Upper lobe of left lung (tissue), 4 donors: Measurements from ENCODE around the gene TMEM200B.

Experiments used
- CTCF ChIP-seq, 6 experiments: fragments of 450-650 bp in 4 of 6; fragments of 200-600 bp in 2 of 6; sonication (generic) in 2 of 6; IDR thresholded peaks; one replicate each; pipeline ENCODE4 v1.5.1; 2016 to 2019; ENCODE audit warnings: antibody characterized with exemption in 6 of 6
- POLR2A ChIP-seq, 4 donors: fragments of 450-650 bp; IDR thresholded peaks; one replicate each; pipeline ENCODE4 v1.5.1; 2016 to 2017; ENCODE audit warnings: antibody characterized with exemption in 4 of 4, mild to moderate bottlenecking in 2 of 4

GRCh38 chr1:29112705-29113412, 10.8 kb downstream of the TMEM200B start:
- TF ChIP-seq CTCF (IDR thresholded peaks at IDR 0.05), result no peak
- no peak for TF ChIP-seq POLR2A (IDR thresholded peaks at IDR 0.05)
